ENCODE data around the gene ECSIT. TPM values are rescaled to one million over a fixed set of nuclear protein-coding genes. Genes with fewer than 3 reads are reported as not detected.

The ECSIT gene
- total RNA-seq, 1 donor: 36.9 TPM

GRCh38 chr19:11486661-11487503 is 42.1 kb downstream of the ECSIT start:
- DNase-seq (ENCODE audit: insufficient read length, low spot score, missing footprints): peak; percentile 86
- H4K20me1 ChIP-seq (ENCODE audit: insufficient read depth, low read length): peaks cover 3% of the 10 kb centered on the region
- H3K79me2 ChIP-seq (ENCODE audit: insufficient read depth, low read length): no peaks in the 10 kb centered on the region
- no peak overlapping the region for H3K27ac ChIP-seq (ENCODE audit: low read depth, low read length)
- peaks cover 7% of the 10 kb centered on the region for H3K4me1 ChIP-seq (ENCODE audit: insufficient read depth, low read length)
- peaks cover 6% of the 10 kb centered on the region for H3K27me3 ChIP-seq (ENCODE audit: insufficient read depth, low read length)
- H3K36me3 ChIP-seq (ENCODE audit: insufficient read depth, low read length): no peaks in the 10 kb centered on the region
- H3K9me3 ChIP-seq (ENCODE audit: low read depth, low read length): no peaks in the 10 kb centered on the region
- no peak for TF ChIP-seq CTCF (IDR thresholded peaks at IDR 0.05; ENCODE audit: extremely low read depth, low read depth, low read length)
- no peak overlapping the region for H3K4me3 ChIP-seq (ENCODE audit: insufficient read depth, low read length)
- no peak overlapping the region for H2AFZ ChIP-seq (ENCODE audit: low read length)
- H3K4me2 ChIP-seq (ENCODE audit: insufficient read depth, low read length): no peak overlapping the region

- H3K79me2 ChIP-seq (ENCODE audit: insufficient read depth, low read length): no peaks in the 10 kb centered on the region
- no peak for TF ChIP-seq CTCF (IDR thresholded peaks at IDR 0.05; ENCODE audit: extremely low read depth, low read depth, low read length)
- H2AFZ ChIP-seq (ENCODE audit: low read length): no peak overlapping the region
- H3K9me3 ChIP-seq (ENCODE audit: low read depth, low read length): no peaks in the 10 kb centered on the region
- peaks cover 19% of the 10 kb centered on the region for H3K27me3 ChIP-seq (ENCODE audit: insufficient read depth, low read length)
- H3K27ac ChIP-seq (ENCODE audit: low read depth, low read length): no peak overlapping the region
- H3K4me3 ChIP-seq (ENCODE audit: insufficient read depth, low read length): no peak overlapping the region
- H3K4me1 ChIP-seq (ENCODE audit: insufficient read depth, low read length): peaks cover 7% of the 10 kb centered on the region
- peak; percentile 86 for DNase-seq (ENCODE audit: insufficient read length, low spot score, missing footprints)
- H3K4me2 ChIP-seq (ENCODE audit: insufficient read depth, low read length): no peak overlapping the region
- no peaks in the 10 kb centered on the region for H3K36me3 ChIP-seq (ENCODE audit: insufficient read depth, low read length)
- peaks cover 3% of the 10 kb centered on the region for H4K20me1 ChIP-seq (ENCODE audit: insufficient read depth, low read length)
Observed at GRCh38 chr19:11485245-11485837, 43.6 kb downstream of the ECSIT start.

GRCh38 chr19:11483366-11484111 is 45.4 kb downstream of the ECSIT start:
- Histone ChIP-seq H3K9me3 (ENCODE audit: low read depth, low read length) (no peaks in the 10 kb centered on the region), H3K4me1 (ENCODE audit: insufficient read depth, low read length) (peaks cover 7% of the 10 kb centered on the region), H3K4me2 (ENCODE audit: insufficient read depth, low read length) (no peak overlapping the region), H3K27me3 (ENCODE audit: insufficient read depth, low read length) (peaks cover 33% of the 10 kb centered on the region), H4K20me1 (ENCODE audit: insufficient read depth, low read length) (peaks cover 3% of the 10 kb centered on the region), H3K79me2 (ENCODE audit: insufficient read depth, low read length) (no peaks in the 10 kb centered on the region), H2AFZ (ENCODE audit: low read length) (no peak overlapping the region), H3K36me3 (ENCODE audit: insufficient read depth, low read length) (no peaks in the 10 kb centered on the region), H3K4me3 (ENCODE audit: insufficient read depth, low read length) (no peak overlapping the region), H3K27ac (ENCODE audit: low read depth, low read length) (no peak overlapping the region)
- no peak for TF ChIP-seq CTCF (IDR thresholded peaks at IDR 0.05; ENCODE audit: extremely low read depth, low read depth, low read length)
- DNase-seq (ENCODE audit: insufficient read length, low spot score, missing footprints): peak; percentile 48
